C4-2B (cell line): ENCODE results near the gene PDE6G.

Experiments used
- H3K27ac ChIP-seq: fragments of 450-650 bp; 2 replicates; pipeline ENCODE4 v1.5.1; 2017
- ZFX ChIP-seq: fragments of 450-650 bp; IDR thresholded peaks from 2 replicates; pipeline ENCODE4 v1.6.1; 2017
- TF ChIP-seq, protein P1 (sequence below): fragments of 450-650 bp; conservative IDR thresholded peaks from 2 replicates; pipeline ENCODE4 v1.5.1; 2017; ENCODE audit warnings: mild to moderate bottlenecking

PDE6G gene

DNA sequence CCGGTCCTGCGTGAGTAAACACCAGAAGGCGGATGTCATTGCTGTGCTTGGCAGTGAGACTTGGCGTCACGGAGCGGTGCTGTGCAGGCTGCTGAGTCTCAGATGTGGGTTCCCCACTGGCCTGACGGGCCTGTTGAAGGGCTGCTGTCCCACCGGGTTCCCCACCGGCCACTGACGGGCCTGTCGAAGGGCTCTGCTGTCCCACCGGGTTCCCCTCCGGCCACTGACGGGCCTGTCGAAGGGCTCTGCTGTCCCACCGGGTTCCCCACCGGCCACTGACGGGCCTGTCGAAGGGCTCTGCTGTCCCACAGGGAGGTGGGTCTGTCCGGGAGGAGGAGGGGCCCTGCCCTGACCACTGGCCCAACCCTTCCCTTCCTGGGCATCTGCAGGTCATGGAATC is 30.3 kb upstream of the PDE6G start:
- no peak overlapping the region for H3K27ac ChIP-seq
- TF ChIP-seq, protein P1, sequence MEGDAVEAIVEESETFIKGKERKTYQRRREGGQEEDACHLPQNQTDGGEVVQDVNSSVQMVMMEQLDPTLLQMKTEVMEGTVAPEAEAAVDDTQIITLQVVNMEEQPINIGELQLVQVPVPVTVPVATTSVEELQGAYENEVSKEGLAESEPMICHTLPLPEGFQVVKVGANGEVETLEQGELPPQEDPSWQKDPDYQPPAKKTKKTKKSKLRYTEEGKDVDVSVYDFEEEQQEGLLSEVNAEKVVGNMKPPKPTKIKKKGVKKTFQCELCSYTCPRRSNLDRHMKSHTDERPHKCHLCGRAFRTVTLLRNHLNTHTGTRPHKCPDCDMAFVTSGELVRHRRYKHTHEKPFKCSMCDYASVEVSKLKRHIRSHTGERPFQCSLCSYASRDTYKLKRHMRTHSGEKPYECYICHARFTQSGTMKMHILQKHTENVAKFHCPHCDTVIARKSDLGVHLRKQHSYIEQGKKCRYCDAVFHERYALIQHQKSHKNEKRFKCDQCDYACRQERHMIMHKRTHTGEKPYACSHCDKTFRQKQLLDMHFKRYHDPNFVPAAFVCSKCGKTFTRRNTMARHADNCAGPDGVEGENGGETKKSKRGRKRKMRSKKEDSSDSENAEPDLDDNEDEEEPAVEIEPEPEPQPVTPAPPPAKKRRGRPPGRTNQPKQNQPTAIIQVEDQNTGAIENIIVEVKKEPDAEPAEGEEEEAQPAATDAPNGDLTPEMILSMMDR, result no peak
- no peak for TF ChIP-seq ZFX

DNA sequence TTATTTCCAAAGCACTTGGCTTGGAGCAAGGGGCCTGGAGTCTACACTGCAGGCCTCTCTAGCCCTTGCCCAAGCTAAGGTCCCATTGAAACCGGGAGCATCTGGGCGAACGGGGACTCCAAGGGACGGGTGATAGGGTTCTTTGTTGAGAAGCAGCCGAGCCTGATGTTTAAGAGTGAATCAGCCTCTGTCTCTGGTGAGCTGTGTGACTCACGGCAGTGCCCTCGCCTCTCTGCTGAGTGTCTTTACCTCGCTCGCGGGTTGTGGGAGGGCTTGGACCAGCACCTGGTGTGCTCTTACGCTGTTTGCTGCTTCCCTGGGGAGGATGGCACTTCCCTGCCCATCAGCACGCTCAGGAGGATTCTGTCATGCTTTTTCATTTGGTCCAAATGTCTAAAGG is 28.8 kb upstream of the PDE6G start:
- H3K27ac ChIP-seq, result peak overlapping the region; percentile 93
- TF ChIP-seq ZFX, result no peak
- TF ChIP-seq, protein P1, result no peak

DNA sequence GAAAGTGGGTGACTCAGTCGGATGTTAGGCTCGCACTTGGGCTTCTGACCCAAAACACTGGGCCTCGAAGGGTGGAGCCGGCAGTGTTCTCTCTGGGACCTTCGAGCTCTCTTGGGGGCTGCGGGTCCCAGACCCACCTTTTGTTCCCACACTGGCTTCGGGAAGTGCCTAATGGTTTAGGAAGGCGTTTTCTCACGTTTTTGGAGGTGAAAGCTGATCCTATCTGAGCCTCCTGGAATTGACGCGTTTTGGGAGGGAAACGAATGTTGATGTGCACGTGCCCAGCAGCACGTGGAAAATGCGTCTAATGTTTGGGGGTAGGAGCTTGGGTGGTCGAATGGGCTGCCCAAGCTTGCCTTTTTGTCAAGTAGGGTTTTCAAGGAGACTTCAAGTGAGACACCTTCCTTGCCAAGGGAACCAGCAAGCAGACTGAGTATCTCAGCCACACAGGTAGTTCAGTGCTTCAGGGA is 28.1 kb upstream of the PDE6G start:
- TF ChIP-seq, protein P1, result no peak
- TF ChIP-seq ZFX, result peak; percentile 8; the same call in 1 of the 2 replicates
- peak overlapping the region; percentile 93 for H3K27ac ChIP-seq

DNA sequence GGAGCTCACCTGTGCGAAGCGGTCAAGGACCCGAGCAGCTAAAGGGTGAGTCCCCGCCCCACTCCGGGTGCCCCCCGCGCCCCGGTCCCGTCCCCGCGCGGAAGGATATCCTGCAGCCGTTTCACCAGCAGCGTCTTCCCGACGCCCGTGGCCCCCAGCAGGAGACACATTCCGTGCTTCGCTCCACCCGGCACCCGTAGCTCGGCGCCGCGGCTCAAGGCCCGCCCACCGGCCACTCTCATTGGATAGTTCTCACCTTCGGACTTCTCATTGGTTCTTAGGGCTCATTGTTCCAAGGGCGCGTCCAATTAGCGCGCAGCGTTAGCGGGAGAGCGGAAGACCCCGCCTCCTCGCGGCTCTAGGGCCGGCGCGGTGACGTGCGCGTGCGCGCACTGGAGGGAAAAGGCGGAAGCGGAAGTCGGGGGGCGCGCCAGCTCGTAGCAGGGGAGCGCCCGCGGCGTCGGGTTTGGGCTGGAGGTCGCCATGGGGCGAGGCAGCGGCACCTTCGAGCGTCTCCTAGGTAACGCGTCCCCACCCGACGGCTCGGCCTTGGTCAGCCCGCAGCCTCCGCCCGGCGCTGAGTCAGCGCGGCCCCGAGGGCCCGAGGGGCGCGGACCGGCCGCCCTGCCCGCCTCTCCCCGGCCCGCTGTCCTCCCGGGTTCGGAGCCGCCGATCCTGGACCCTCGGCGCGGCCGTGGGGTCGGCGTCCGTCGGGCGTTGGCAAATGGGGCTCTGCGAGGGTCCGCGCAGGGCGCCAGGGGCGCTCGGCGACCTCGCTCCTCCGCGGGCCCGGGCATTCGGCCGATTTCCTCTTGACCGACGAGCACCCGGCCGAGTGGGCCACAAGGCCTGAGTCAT is 27.5 kb upstream of the PDE6G start, which contains the start of the genes ARL16 and HGS:
Gene ARL16, minus strand, starts transcription at position 214 of the 858 bp plus-strand sequence. Its CDS starts 44 bp downstream, at position 170.
Gene HGS, plus strand, starts transcription at position 428 of the 858 bp plus-strand sequence. Its CDS starts 56 bp downstream, at position 484.
- H3K27ac ChIP-seq, result peak within 1 kb of the TSS; percentile 93
- peak; percentile 79; the same call in 1 of the 2 replicates for TF ChIP-seq ZFX
- TF ChIP-seq, protein P1, result no peak

DNA sequence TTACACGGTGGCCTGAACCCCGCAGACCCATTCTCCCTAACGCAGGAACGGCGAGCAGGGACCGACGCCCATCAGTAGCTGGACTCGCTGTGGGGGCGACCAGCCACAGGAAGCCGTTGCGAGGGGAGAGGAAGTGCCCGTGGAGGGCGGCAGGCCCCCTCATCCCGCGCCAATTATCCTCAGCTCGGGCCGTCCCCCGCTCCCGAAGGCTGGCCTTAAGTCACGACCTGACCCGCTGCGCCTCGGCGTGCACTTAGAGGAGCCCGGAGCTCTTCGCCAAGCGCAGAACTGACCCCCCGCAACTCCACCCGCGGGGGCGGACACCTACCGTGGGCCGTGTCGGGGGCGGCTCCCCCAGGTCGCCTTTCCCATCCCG is 26.9 kb upstream of the PDE6G start:
- TF ChIP-seq, protein P1, result no peak
- no peak for TF ChIP-seq ZFX
- H3K27ac ChIP-seq, result peak overlapping the region; percentile 93

DNA sequence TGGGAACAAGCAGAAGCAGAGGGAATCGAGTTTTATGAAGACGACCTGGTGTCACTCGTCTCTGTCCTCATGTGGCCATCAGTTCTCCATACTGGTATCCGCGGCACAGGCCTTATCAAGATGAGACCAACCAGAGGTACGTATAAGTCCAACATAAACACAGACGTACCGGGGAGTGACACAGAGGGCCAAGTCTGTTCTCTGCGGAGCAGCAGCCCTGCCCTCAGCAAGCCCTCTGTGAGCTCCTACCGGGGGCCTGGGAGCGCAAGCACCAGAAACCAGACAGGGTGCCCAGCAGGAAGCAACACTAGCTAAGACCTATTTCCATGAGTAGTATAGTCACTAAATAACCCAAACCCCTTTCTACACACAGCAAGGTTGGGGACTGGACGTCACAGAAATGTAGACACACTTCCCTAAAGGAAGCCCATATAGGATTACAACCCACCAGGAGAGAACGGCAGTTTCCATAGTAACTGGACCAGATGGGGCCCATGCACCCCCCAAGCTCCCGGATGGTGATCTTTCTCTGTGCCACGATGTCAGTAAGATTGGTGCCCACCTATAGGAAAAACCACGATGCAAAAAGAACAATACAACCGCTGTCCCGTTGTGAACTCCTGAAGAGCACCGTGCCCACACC is 26.3 kb upstream of the PDE6G start:
- peak overlapping the region; percentile 93 for H3K27ac ChIP-seq
- no peak for TF ChIP-seq ZFX
- TF ChIP-seq, protein P1, result no peak

DNA sequence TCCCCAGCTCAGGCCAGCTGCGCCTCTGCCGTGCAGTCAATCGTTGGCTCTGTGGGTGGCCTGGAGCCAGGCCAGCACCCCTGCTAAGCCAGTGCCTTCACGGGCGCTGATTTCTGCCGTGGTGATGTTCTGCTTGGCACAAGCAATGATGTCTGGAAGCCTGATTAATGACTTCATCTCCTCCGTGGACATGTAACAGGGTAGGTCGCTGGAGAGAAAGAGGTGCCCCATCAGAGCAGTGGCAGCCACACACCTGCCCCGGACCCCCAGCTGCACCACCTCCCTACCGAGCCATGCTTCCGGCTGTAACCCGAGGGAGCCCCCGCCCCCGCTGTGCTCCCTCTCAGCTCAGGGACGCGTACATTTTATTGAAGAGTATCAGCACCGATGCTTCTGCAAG is 25.3 kb upstream of the PDE6G start:
- no peak overlapping the region for H3K27ac ChIP-seq
- no peak for TF ChIP-seq ZFX
- TF ChIP-seq, protein P1, result no peak
